ENCODE data around the gene CMYA5.
A peak's percentile ranks its signal among the peaks of the same experiment; 100 is the strongest.
"Not testable (repeated sequence)": the region's sequence is repeated elsewhere in the genome, so short reads cannot be mapped to it uniquely, and the experiment has no call there.

CMYA5 gene

DNA sequence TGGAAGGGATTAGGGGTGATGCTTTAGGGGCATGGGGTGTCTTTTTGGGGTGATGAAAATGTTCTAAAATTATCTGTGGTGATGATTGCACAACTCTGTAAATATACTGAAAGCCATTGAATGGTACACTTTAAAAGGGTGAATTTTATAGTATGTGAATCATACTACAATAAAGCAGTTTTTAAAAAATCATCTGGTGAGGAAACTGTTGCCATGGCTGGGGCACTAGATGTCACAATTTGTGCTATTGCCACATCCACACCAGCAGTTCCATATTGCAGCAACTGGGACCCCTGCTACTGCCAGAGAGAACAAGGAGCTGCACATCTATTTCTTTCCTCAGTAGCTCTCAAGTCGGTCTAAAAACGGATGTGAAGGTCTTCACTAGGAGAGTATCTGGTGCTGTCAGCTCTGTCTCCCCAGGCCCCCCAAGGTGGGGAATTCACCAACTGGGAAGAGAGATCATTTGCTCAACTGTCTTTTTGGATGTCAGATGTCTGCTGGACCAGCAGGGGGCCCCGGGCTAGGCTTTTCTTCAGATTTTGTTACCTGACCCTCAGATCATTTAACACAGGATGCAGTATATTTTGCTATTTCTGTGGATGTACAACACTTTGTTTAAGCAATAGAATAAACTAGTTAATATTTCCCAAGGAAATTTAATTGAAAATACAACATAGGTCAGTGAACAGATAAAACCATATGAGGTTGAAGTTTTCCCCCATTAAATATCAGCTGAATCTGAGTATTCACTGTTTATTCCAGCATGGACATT, 13.2 kb downstream of the CMYA5 start:
- peak in 1 of 2 donors; percentile 9 for DNase-seq (ENCODE audit: low read depth in 1 of 2, low spot score in 1 of 2)

DNA sequence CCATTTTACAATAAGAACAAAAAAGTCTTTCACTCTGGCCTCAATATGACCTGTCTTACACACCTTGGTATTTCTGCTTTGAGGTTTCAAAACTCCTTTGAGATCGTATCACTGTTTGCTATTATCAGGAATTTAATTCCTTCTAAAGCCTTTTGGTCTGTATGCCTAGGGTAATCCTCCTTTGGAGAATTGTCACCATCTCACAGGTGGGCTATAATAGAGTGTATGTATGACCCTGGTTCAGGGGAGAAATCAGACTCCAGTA, 13.7 kb downstream of the CMYA5 start:
- no peak for DNase-seq (ENCODE audit: low read depth in 1 of 2, low spot score in 1 of 2)

DNA sequence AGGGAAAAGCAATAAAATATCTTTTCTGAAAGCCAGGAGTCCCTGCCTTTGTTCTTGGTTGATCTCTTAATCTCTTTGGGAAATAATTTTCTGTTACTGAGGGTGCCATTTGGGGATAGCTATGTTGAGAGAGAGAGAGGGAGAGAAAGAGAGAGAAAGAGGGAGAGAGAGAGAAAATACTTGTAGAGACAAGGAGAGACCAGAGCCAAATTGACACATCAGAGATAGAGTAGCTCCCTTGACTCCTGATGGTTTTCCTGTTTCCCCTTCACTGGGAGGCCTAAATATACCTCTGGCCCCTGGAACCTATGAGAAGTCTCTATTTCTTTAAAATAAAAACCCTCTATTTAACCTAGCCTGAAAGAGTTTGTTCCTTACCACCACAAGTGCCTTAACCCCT, 14.9 kb downstream of the CMYA5 start:
- DNase-seq (ENCODE audit: low read depth in 1 of 2, low spot score in 1 of 2), result no peak

DNA sequence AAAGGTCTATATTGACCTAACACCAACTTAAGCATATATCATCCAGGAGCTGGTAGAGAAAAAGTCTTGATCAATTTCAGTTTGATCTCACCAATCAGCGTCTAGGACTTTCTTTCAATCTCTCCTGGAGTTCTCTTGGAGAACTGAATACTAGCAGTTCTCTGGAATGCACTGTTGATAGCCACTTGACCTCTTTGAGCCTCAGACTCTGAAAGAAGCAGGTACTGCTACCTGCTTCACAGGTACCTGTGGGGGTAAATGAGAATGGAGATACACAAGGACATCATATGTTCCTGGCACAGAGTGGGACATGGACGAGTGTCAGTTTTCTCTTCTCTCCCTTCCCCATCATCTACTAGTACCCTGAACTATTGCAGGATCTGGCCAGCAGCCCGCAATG, 16.0 kb downstream of the CMYA5 start:
- no peak for DNase-seq (ENCODE audit: low read depth in 1 of 2, low spot score in 1 of 2)

DNA sequence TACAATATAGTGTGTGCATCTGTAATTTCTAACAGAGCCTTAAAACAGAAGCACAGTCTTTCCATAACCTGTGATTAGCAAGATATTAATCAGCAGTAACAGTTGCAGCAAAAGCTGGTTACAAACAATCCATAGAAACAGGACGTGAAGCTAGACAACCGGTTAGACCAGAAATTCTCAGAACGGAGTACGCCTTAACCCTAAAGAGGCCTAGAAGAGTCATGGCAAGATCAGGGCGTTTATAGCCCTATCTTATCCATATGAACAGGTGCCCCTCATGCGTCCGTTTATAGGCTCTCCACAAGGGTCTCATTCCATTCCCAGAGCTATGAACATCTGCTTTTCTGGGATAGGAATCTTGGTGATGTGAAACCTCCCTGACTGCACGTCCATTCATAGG, 16.7 kb downstream of the CMYA5 start:
- DNase-seq (ENCODE audit: low read depth in 1 of 2, low spot score in 1 of 2), result not testable (repeated sequence)

DNA sequence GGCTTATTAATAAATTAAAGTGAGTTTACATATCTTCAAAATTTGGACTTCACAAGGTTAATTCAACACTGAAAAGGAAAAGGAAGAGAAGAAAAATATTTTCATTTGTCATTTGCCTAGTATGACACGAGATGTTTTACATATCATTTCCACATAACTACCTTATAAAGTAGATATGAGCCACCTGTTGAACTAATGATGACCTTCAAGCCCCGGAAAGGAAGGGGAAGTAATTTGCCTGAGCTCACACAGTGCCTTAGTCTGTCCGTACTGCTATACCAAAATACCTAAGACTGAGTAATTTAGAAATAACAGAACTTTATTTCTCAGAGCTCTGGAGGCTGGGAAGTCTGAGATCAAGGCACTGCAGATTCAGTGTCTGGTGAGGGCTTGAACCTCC, 17.9 kb downstream of the CMYA5 start:
- DNase-seq (ENCODE audit: low read depth in 1 of 2, low spot score in 1 of 2), result no peak

DNA sequence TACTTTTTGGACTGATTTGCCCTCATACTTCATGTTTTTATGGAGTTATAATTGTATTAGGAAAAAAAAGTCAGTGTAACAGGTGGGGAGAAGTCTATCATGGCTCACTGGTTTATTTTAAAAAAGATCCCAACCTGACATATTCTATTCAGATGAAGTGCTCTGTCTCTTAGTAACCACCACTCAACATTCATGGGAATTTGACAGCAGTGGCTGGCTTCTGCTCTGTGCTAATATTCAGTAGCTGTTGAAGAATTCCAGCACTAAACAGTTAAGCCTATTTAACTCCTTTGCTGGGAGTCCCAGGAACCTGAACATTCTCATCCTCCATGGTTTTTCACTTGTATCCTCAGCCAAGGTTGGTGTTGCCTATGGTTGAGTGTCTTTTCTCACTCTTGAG, 23.1 kb downstream of the CMYA5 start:
- DNase-seq (ENCODE audit: low read depth in 1 of 2, low spot score in 1 of 2), result no peak

GRCh38 chr5:79713727-79714126, 24.1 kb downstream of the CMYA5 start:
- DNase-seq (ENCODE audit: low read depth in 1 of 2, low spot score in 1 of 2), result no peak

GRCh38 chr5:79716839-79717238, 27.2 kb downstream of the CMYA5 start:
- no peak for DNase-seq (ENCODE audit: low read depth in 1 of 2, low spot score in 1 of 2)

GRCh38 chr5:79720096-79720495, 30.5 kb downstream of the CMYA5 start:
- DNase-seq (ENCODE audit: low read depth in 1 of 2, low spot score in 1 of 2), result no peak

- DNase-seq (ENCODE audit: low read depth in 1 of 2, low spot score in 1 of 2), result no peak
Measured at GRCh38 chr5:79727451-79728355, 38.1 kb downstream of the CMYA5 start.

GRCh38 chr5:79728396-79728795, 38.8 kb downstream of the CMYA5 start:
- no peak for DNase-seq (ENCODE audit: low read depth in 1 of 2, low spot score in 1 of 2)

GRCh38 chr5:79729679-79730078, 40.0 kb downstream of the CMYA5 start:
- no peak for DNase-seq (ENCODE audit: low read depth in 1 of 2, low spot score in 1 of 2)

GRCh38 chr5:79730564-79730963, 40.9 kb downstream of the CMYA5 start:
- no peak for DNase-seq (ENCODE audit: low read depth in 1 of 2, low spot score in 1 of 2)

DNA sequence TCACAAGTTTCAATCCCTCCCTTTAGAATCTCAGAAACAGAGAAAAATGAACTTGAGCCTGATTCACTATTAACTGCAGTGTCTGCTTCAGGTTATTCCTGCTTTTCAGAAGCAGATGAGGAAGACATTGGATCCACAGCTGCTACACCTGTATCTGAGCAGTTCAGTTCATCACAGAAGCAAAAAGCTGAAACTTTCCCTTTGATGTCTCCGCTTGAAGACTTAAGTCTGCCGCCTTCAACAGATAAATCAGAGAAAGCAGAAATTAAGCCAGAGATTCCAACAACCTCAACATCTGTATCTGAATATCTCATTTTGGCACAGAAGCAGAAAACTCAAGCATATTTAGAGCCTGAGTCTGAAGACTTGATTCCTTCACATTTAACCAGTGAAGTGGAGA, 42.1 kb downstream of the CMYA5 start:
- no peak for DNase-seq (ENCODE audit: low read depth in 1 of 2, low spot score in 1 of 2)

DNA sequence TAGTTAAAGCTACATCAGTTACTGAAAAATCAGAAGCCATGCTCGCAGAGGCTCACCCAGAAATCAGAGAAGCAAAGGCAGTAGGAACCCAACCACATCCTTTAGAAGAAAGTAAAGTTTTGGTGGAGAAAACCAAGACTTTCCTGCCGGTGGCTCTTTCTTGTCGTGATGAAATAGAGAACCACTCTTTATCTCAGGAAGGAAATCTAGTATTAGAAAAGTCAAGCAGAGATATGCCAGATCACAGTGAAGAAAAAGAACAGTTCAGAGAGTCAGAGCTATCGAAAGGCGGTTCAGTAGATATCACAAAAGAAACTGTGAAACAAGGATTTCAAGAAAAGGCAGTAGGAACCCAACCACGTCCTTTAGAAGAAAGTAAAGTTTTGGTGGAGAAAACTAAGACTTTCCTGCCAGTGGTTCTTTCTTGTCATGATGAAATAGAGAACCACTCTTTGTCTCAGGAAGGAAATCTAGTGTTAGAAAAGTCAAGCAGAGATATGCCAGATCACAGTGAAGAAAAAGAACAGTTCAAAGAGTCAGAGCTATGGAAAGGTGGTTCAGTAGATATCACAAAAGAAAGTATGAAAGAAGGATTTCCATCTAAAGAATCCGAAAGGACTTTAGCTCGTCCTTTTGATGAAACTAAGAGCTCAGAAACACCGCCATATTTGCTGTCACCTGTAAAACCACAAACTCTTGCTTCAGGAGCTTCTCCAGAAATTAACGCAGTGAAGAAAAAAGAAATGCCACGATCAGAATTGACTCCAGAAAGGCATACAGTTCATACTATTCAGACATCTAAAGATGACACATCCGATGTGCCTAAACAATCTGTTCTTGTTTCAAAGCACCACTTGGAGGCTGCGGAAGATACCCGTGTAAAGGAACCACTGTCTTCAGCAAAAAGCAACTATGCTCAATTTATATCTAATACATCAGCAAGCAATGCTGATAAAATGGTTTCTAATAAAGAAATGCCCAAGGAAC, 47.2 kb downstream of the CMYA5 start:
- DNase-seq (ENCODE audit: low read depth in 1 of 2, low spot score in 1 of 2), result no peak

GRCh38 chr5:79738349-79738748, 48.7 kb downstream of the CMYA5 start:
- DNase-seq (ENCODE audit: low read depth in 1 of 2, low spot score in 1 of 2), result no peak

- DNase-seq (ENCODE audit: low read depth in 1 of 2, low spot score in 1 of 2), result no peak
Measured at GRCh38 chr5:79742549-79743136, 53.0 kb downstream of the CMYA5 start.

DNA sequence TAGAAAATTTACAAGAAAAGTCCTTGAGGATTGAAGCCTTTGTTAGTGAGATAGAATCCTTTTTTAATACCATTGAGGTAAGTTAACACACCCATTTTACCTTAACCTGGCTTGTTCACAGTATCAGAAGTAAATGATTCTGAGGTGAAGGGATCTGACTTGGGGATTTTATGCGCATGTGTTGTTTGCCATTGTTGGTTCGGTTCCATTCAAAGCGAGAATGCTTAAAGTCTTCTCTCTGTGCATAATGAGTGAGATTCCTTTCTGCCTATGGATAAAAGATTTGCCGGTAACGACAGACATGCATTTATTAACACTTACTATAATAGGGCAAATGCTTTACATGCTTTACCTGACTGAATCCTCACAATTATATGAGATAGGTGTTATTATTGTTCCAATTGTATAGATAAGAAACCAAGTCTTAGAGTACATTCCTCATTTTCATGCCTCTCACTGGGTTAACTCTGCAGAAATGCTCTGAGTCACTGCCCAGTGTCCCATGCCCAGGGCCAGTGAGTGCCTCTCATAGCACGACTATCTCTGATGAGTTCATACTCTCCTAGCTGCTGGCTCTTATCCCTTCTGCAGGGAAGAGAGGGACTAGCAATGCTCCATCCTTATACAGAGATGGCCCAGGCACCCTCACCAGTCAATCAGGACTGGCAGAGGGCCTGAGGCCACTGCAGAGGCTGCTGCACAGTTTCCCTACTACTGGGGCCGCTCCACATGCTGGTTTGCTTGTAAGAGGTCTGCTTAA, 54.4 kb downstream of the CMYA5 start:
- no peak for DNase-seq (ENCODE audit: low read depth in 1 of 2, low spot score in 1 of 2)

- no peak for DNase-seq (ENCODE audit: low read depth in 1 of 2, low spot score in 1 of 2)
Measured at GRCh38 chr5:79745255-79745654, 55.6 kb downstream of the CMYA5 start.

All from activated CD4-positive, alpha-beta T cell treated with anti-CD3 and anti-CD28 coated beads, Interleukin-2, amount 50 U/mL, for 24 hours (primary cell).